ENCODE data around the gene FBXL13. TPM values are rescaled to one million over a fixed set of nuclear protein-coding genes. Genes with fewer than 3 reads are reported as not detected.
"Not testable (repeated sequence)": the region's sequence is repeated elsewhere in the genome, so short reads cannot be mapped to it uniquely, and the experiment has no call there.

FBXL13 gene
- total RNA-seq, 1 experiment from 2014 or later: 1.3 TPM

- no peak overlapping the region for H3K27ac Mint-ChIP-seq (ENCODE audit: unreplicated experiment)
- TF ChIP-seq CTCF (IDR thresholded peaks at IDR 0.05; ENCODE audit: unreplicated experiment): no peak
- no peak for DNase-seq
- no peak overlapping the region for H3K4me3 Mint-ChIP-seq (ENCODE audit: low read depth, unreplicated experiment)
- no peaks in the 10 kb centered on the region for H3K4me1 Mint-ChIP-seq (ENCODE audit: low read depth, unreplicated experiment)
- no peaks in the 10 kb centered on the region for H3K36me3 Mint-ChIP-seq (ENCODE audit: insufficient read depth, unreplicated experiment)
- CTCF ChIA-PET: no interaction called here
- no peaks in the 10 kb centered on the region for H3K27me3 Mint-ChIP-seq (ENCODE audit: unreplicated experiment)
- no TSS peak for BruUV-seq (replicated peaks)
- H3K9me3 Mint-ChIP-seq (ENCODE audit: low read depth, unreplicated experiment): peaks cover 3% of the 10 kb centered on the region
- intact Hi-C loops (cut with micrococcal nuclease; ENCODE audit: unreplicated experiment): no loop called here
Measured at GRCh38 chr7:103031781-103032180, 42.8 kb downstream of the FBXL13 start.

GRCh38 chr7:103031024-103031423, 43.6 kb downstream of the FBXL13 start:
- H3K4me3 Mint-ChIP-seq (ENCODE audit: low read depth, unreplicated experiment): no peak overlapping the region
- intact Hi-C loops (cut with micrococcal nuclease; ENCODE audit: unreplicated experiment): no loop called here
- H3K9me3 Mint-ChIP-seq (ENCODE audit: low read depth, unreplicated experiment): peaks cover 3% of the 10 kb centered on the region
- no peak for TF ChIP-seq CTCF (IDR thresholded peaks at IDR 0.05; ENCODE audit: unreplicated experiment)
- no peaks in the 10 kb centered on the region for H3K4me1 Mint-ChIP-seq (ENCODE audit: low read depth, unreplicated experiment)
- H3K27me3 Mint-ChIP-seq (ENCODE audit: unreplicated experiment): no peaks in the 10 kb centered on the region
- CTCF ChIA-PET: no interaction called here
- no peaks in the 10 kb centered on the region for H3K36me3 Mint-ChIP-seq (ENCODE audit: insufficient read depth, unreplicated experiment)
- no peak overlapping the region for H3K27ac Mint-ChIP-seq (ENCODE audit: unreplicated experiment)
- no TSS peak for BruUV-seq (replicated peaks)
- DNase-seq: no peak

GRCh38 chr7:103025341-103025740, 49.3 kb downstream of the FBXL13 start:
- Mint-ChIP-seq H3K4me3 (ENCODE audit: low read depth, unreplicated experiment) (no peak overlapping the region), H3K9me3 (ENCODE audit: low read depth, unreplicated experiment) (no peaks in the 10 kb centered on the region), H3K36me3 (ENCODE audit: insufficient read depth, unreplicated experiment) (no peaks in the 10 kb centered on the region), H3K27me3 (ENCODE audit: unreplicated experiment) (no peaks in the 10 kb centered on the region), H3K27ac (ENCODE audit: unreplicated experiment) (no peak overlapping the region), H3K4me1 (ENCODE audit: low read depth, unreplicated experiment) (no peaks in the 10 kb centered on the region)
- intact Hi-C loops (cut with micrococcal nuclease; ENCODE audit: unreplicated experiment): no loop called here
- CTCF ChIA-PET: no interaction called here
- no peak for TF ChIP-seq CTCF (IDR thresholded peaks at IDR 0.05; ENCODE audit: unreplicated experiment)
- BruUV-seq (replicated peaks): no TSS peak
- no peak for DNase-seq

- intact Hi-C loops (cut with micrococcal nuclease; ENCODE audit: unreplicated experiment); DNase-seq; H3K4me3 Mint-ChIP-seq (ENCODE audit: low read depth, unreplicated experiment); H3K27ac Mint-ChIP-seq (ENCODE audit: unreplicated experiment); H3K27me3 Mint-ChIP-seq (ENCODE audit: unreplicated experiment); H3K9me3 Mint-ChIP-seq (ENCODE audit: low read depth, unreplicated experiment); H3K36me3 Mint-ChIP-seq (ENCODE audit: insufficient read depth, unreplicated experiment); H3K4me1 Mint-ChIP-seq (ENCODE audit: low read depth, unreplicated experiment); BruUV-seq (replicated peaks): not testable (repeated sequence)
- CTCF ChIA-PET: interaction anchor here (0.6 kb wide), 1 partner anchor 15 kb away, joined by 5 read pairs; no protein-coding TSS in a partner anchor
Measured at GRCh38 chr7:103023578-103023977, 51.0 kb downstream of the FBXL13 start.

- H3K4me1 Mint-ChIP-seq (ENCODE audit: low read depth, unreplicated experiment); H3K4me3 Mint-ChIP-seq (ENCODE audit: low read depth, unreplicated experiment); H3K27me3 Mint-ChIP-seq (ENCODE audit: unreplicated experiment); H3K9me3 Mint-ChIP-seq (ENCODE audit: low read depth, unreplicated experiment); H3K36me3 Mint-ChIP-seq (ENCODE audit: insufficient read depth, unreplicated experiment); BruUV-seq (replicated peaks); intact Hi-C loops (cut with micrococcal nuclease; ENCODE audit: unreplicated experiment); CTCF ChIA-PET; H3K27ac Mint-ChIP-seq (ENCODE audit: unreplicated experiment); DNase-seq: not testable (repeated sequence)
Measured at GRCh38 chr7:103021490-103021889, 53.1 kb downstream of the FBXL13 start.

- H3K4me1 Mint-ChIP-seq (ENCODE audit: low read depth, unreplicated experiment); CTCF ChIA-PET; intact Hi-C loops (cut with micrococcal nuclease; ENCODE audit: unreplicated experiment); DNase-seq; H3K27ac Mint-ChIP-seq (ENCODE audit: unreplicated experiment); H3K36me3 Mint-ChIP-seq (ENCODE audit: insufficient read depth, unreplicated experiment); H3K27me3 Mint-ChIP-seq (ENCODE audit: unreplicated experiment); H3K4me3 Mint-ChIP-seq (ENCODE audit: low read depth, unreplicated experiment); BruUV-seq (replicated peaks); H3K9me3 Mint-ChIP-seq (ENCODE audit: low read depth, unreplicated experiment): not testable (repeated sequence)
Measured at GRCh38 chr7:103020876-103021275, 53.7 kb downstream of the FBXL13 start.

- H3K9me3 Mint-ChIP-seq (ENCODE audit: low read depth, unreplicated experiment); intact Hi-C loops (cut with micrococcal nuclease; ENCODE audit: unreplicated experiment); H3K27ac Mint-ChIP-seq (ENCODE audit: unreplicated experiment); H3K36me3 Mint-ChIP-seq (ENCODE audit: insufficient read depth, unreplicated experiment); H3K27me3 Mint-ChIP-seq (ENCODE audit: unreplicated experiment); H3K4me1 Mint-ChIP-seq (ENCODE audit: low read depth, unreplicated experiment); BruUV-seq (replicated peaks); H3K4me3 Mint-ChIP-seq (ENCODE audit: low read depth, unreplicated experiment); DNase-seq; CTCF ChIA-PET: not testable (repeated sequence)
Measured at GRCh38 chr7:103018295-103018694, 56.3 kb downstream of the FBXL13 start.
